ENCODE data around the gene AOPEP.

Gene AOPEP

GRCh38 chr9:95074632-95075031 lies 348.1 kb downstream of the AOPEP start:
- no peak for DNase-seq

DNA sequence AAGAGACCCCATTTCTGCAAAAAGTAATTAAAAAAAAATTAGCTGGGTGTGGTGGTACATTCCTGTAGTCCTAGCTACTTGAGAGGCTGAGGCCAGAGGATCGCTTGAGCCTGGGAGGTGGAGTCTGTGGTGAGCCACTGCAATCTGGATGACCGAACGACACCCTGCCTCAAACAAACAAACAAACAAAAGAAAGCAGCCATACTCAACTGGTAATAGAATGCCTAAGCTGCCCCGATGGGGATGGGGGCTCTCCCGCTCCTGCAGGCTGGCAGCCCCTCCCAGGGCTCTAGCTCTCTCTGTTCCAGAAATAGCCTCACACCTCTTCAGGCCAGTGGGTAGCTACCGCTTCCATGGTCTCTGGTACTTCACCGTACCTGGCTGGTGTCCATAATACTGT lies 349.2 kb downstream of the AOPEP start:
- DNase-seq = no peak

DNA sequence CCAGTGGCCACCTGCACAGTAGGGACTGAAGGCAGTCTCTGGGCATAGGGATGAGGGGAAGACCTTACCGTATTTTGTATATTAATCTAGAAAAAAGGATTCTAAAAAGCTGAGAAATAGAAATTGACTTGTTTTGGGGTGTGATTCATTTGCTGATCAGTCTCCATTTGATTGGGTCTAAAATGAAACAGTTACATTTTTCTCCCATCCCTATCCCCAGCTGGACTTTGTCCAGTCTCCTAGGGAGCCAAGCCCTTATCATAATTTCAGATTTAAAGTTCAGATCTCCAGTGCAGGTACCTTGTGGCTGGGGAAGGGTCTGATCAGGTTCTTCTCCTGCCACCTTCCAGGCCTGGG lies 350.2 kb downstream of the AOPEP start:
- no peak for DNase-seq

- no peak for DNase-seq
Observed at GRCh38 chr9:95077053-95077765, 350.7 kb downstream of the AOPEP start.

DNA sequence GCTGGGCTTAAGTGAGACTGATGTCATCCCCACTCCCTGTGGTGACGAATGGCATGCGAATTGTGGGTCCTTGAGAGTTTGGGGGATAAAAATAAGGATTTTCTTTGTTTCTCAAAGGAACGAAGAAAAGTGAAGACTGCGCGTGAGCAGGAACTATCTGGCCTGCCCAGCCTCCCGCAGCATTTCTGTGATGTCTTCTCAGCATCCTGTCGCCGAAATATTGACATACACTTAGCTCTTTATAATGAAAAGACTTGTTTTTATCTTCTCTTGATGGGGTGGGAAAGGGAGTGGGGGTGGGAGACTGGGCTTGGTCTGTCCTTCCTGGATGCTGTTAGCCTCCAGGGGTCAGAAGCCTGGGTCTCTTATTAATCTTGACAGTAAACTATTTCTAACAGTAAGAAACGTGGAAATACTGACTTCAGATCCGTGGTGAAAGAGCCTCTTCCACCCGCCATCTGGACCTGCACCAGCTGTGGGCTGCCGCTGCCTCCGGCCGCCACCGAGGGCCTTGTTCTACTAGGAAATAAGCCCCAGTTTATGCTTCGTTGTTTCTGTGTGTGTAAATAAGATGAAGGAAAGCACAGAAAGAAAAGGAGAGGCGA lies 351.4 kb downstream of the AOPEP start:
- no peak for DNase-seq

DNA sequence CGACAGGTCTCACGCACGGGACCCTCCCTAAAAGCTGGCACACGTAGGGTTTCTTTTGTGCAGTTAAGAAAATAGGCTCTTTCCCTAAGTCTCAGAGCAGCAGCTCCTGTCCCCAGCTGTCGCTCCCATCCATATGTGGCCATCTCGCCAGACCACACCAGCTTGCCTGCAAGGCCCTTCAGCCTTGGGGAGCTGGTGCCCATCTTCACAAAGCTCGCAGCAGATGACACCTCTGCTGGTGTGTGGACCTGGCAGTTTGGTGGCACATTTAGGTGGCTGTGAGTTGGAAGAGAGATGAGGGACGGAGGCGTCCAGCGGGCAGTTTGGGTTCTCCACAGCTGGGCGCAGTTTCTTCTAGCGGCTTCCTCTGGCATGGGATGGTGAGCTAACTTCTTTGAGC lies 352.0 kb downstream of the AOPEP start:
- DNase-seq = no peak

DNA sequence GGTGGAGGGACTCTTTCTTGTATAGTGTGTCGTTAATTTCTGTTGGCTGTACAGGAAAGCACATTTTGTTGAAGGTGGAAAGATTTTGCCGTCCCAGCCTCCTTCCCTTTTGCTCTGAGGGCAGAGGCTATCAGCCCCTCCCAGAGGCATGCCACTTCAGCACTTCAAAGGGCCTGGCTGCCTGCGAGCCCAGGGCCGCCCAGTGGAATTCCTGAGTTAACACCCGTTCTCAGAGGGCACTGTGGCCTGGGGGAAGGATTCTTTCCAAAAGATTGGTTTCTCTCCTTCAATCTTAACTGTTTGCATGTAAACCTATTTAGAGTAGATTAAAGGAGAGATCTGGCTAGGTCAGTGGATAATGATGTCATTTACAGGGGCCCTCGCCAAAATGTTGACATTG lies 352.4 kb downstream of the AOPEP start:
- no peak for DNase-seq

- DNase-seq = no peak
Observed at GRCh38 chr9:95079461-95079860, 353.0 kb downstream of the AOPEP start.

DNA sequence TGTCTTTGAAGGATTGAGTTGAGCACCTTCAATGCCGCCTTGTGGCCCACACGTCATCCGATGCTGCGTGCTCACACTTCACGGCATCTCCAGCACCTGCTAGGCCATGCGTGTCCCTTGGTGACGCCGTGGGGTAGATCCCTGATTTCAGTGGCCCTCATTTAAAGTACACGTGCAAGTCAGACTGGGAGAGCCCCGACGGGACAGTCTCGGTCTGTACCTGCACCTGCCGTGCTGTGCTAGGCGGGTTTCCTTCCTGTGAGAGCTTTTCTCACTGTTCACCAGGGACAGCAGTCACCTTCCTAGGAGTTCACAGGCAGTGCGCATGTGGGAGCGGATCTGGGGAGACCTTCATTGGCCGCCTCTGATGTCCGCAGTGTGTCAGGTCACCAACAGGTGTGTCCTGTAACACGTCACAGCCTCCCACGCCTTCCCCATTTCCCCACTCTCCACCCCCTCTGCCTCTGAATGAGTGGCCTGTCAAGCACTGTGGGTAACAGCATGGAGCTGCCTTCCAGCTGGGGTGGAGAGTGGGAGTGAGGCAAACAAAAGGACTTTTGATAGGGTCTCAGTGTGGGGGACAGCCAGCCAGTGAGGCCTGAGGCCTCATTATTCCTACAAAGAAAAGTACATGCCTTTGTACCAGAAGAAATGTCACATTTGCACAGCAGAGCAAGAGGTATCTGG lies 354.6 kb downstream of the AOPEP start:
- no peak for DNase-seq

DNA sequence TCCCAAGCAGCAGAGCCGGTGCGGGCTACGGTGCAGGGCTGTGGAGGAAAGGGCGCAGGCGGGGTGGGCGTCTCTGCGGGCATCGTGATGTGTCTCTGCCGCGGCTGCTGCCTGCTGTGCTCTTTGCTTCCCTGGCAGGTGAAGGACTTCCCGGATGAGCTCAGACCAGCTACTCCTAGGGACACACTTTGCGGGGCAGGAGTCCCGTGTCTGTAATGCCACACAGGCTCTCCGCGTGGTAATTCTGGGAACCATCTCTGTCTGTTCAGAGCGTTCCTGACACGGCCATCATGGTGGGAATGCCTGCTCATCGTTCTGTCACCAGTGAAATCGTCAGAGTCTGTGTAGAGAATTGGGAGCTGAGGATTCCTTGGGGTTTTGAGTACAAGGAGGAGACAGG lies 355.5 kb downstream of the AOPEP start:
- DNase-seq = no peak

DNA sequence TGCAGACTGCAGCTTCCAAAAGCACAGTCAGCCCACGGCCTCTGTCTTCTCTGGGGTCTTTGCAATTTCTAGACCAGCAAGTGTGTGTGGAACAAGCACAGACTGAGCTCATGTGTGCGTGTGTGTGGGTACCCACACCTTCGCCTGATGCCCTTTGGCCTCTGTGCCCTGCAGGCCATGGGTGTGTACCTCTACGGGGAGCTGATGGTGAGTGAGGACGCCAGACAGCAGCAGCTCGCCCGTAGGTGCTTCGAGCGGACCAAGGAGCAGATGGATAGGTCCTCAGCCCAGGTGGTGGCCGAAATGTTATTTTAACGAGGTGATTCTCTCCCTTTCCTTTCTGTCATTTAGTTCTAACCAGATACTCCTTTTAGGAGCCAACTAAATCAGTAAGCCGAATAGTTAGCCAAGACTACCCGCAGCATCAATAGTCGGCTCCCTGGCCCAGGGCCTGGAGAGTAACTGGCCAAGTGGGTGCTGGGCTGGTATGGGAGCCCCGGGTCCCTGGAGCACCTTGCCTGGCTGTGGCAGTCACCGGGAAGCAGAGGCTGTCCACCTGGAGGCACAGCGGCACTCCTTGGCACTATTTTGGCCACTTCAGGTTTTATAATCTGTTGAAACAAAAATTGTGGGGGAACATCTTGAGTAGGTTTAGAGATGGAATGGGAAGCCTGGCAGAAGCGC lies 356.0 kb downstream of the AOPEP start:
- no peak for DNase-seq

DNA sequence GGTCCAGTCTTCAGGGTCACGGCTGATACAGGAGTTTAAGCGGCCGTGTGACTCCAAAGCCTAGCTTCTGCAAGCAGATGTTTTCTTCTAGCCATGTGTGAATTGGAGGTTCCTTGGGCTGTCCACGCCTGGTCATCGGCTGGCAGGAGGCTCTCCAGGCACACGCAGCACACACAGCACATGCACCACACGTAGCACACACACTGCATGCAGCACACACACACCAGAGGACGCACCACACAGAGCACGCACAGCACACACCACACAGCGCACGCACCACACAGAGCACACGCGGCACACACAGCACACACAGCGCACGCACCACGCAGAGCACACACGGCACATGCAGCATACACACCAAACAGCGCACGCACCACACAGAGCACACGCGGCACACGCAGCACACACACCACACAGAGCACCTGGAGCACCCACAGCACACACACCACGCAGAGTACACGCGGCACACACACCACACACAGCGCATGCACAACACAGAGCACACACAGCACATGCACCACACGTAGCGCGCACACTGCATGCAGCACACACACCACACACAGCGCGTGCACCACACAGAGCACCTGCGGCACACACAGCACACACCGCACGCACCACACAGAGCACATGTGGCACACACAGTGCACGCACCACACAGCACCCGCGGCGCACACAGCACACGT lies 356.7 kb downstream of the AOPEP start:
- DNase-seq = no peak

DNA sequence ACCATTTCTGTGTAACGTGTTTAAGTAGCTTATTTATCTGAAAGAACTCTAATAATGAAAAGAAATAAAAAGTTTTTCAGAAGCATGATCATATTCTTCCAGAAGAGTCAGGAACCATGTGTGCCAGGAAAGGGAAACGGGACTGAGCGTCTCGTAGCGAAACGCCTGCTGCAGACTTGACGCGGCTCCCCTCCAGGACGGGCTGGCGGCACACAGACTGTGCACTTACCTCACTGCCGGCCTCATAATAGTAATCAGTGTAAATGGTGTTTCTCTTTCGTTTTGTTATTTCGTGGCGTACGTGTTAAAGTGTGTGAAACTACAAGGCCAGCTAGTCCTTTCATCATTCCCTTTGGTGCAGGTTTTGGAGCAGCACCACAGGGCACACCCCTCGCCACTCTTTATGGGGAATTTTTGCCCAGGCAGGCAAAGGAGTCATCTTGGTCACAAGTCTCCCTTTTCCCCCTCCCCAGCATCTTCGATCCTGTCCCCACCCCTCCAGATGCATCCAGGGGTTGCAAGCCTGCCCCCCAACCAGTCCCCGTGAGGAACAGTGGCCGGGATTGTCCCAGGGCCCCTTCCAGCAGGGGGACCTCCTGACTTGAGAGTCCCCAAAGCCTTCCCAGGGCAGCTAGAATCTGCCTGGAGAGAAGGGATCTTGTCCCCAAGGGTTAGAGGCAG lies 357.9 kb downstream of the AOPEP start:
- DNase-seq = no peak

DNA sequence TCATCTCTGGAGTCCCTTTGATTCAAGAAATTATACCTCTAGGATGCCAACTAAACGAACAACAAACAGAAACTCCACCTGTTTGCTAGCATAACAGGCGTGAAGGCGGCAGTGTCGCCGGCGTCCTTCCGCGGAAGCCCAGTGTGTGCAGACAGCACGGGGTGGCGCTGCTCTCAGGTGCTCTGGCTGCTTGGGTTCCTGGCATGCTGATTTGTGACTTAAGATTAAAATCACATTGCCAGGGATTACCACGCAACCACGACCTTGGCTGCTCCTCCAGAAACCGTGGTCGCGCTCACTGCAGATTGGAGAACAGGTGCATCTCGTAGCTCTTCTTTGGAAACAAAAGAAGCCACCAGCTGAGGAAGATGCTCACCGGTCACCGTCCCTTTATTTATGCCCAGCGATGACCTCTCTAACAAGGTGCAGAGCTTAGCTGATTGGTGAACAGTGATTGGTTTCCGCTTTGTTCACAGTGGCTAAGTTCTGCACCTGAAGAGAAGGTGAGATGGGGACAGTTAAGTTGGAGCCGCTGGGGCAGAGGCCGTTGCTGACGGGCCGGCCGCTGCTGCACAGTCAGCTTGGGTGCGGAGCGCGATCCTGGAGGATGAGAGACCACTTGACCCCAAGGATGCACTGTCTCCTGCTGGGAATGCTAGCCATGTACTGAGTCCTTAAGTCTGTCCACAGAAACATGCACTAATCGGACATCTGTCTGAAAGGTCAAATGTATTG lies 358.7 kb downstream of the AOPEP start:
- DNase-seq = no peak

DNA sequence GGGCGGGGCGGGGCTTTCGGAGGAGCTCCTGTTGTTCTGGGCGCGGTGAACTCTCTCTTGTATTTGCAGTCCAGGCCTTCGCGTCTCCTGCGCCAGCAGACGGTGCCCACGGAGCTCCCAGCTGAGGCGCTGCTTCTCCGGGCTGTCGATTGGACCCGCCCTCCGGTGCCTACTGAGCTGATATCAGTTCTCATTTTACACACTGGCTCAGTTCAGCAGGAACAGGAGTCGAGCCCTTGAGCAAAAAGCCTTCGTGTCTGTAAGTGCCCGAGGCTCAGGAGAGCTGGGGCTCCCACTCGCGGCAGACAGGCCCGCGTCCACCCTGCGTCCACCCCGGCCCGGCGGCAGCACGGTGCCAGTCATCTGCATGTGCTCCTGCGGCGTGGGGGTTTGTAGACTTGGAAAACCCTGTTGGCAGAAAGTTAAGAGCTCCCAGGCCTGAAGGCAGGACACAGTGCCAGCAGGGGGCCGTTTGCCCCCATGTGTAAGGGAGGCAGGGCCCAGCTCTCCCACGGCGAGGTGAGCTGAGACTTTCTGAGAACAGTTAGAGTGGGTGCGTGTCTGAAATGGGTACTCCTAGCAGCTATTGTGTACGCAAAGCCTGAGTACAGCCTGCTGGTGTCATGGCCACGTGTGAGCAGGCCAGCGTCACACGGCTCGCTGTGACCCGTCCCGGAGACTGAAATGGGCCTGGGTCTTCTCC lies 359.5 kb downstream of the AOPEP start:
- no peak for DNase-seq

- no peak for DNase-seq
Observed at GRCh38 chr9:95086564-95086955, 360.1 kb downstream of the AOPEP start.

GRCh38 chr9:95087659-95088242 lies 361.3 kb downstream of the AOPEP start:
- no peak for DNase-seq

DNA sequence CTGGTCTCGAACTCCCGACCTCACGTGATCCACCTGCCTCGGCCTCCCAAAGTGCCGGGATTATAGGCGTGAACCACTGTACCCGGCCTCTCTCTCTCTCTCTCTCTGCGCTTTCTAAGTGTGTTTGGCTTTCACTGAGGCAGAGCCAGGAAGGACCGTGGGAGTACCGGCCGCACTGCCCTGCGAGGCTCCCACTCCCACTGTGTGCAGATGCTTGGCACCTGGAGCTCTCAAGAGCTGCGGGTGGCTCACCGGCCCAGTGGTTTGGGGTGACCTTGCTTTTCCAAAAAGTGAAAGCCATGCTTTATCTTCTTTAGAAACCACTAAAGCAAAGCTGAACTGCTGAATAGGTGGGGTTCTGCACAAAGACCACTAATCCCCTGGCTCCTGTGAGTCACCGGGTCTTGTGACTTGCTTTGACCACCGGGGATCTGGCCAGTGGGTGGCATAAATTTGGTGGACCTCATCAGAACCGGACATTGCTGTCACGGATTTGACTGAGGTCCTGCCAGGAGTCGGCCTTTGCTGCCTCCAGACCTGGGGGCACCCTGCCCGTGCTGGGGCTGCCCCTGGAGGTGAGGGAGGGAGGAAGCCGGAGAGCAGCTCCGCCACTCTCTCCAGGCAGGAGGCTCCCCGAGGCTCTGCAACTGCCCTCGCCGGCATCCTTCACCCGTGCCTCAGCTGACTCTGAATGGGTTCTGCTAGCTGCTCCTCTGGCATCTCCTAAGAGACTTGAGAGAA lies 362.1 kb downstream of the AOPEP start:
- DNase-seq = no peak

DNA sequence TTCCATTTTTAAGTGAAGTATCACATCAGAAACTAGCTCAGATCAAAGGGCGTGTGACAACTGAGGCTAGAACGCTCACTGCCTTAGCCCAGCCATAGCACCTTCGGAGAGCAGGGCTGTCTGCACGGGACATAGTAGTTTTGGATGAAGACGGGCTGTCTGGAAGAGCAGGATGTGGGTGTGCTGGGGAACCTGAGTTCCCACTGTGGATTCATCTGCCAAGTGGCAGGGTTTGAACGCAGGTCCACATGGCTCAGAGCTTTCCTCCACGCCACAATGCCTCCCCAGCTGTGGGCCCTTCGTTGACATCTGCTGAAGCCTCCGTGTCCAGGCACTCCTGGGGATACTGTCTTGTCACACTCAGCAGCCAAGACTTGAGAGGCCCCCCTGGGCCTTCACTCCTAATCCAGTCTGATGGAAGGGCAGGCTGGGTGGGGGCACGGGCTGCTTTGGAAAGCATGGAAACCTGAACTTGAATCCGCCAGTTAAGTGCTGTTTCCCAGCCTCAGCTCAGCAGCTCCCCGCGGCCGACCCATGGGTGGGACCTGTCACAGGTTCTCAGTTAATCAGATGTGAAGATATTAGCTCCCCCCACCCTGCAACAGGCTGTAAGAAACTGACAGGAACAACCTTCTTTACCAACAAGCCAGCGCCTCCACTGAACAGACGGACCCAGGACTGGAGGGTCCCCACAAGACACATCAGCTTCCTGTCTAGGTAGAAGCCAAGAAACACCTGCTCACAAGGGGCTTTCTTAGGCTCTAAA lies 362.9 kb downstream of the AOPEP start:
- no peak for DNase-seq

All from stimulated activated CD4-positive, alpha-beta T cell treated with anti-CD3 and anti-CD28 coated beads, Interleukin-1b, Interleukin-23, amount 100 ng/mL, for 48 hours (primary cell).